GM23338 (cell line): ENCODE data around the gene ZDHHC1. TPM values are rescaled to one million over a fixed set of nuclear protein-coding genes. Genes with fewer than 3 reads are reported as not detected.

Experiments used
- ATAC-seq: fragments of 200-7000 bp; cut with Tn5 transposase; 3 replicates; pipeline ENCODE4 v1.9.1; 2020
- DNase-seq: peaks from one replicate; pipeline ENCODE4 v3.0.0-alpha.2; 2015; ENCODE audit warnings: low spot score
- H2AFZ ChIP-seq: fragments of 200-600 bp; sonication (generic); 2 replicates; pipeline ENCODE4 v1.8.0; 2016; ENCODE audit warnings: antibody characterized with exemption, mild to moderate bottlenecking, moderate library complexity
- H3F3A ChIP-seq: fragments of 200-600 bp; sonication (generic); replicated peaks from 2 replicates; pipeline ENCODE4 v1.8.0; 2017; ENCODE audit warnings: antibody characterized with exemption, mixed run types, low read depth
- H3K27ac ChIP-seq: fragments of 200-600 bp; sonication (generic); 2 replicates; pipeline ENCODE4 v1.6.1; 2016; ENCODE audit warnings: low read depth
- H3K27me3 ChIP-seq: fragments of 200-600 bp; sonication (generic); 2 replicates; pipeline ENCODE4 v1.8.0; 2016; ENCODE audit warnings: mild to moderate bottlenecking, mixed run types, moderate library complexity; ENCODE audit not compliant: insufficient read depth
- H3K36me3 ChIP-seq: fragments of 200-600 bp; sonication (generic); 2 replicates; pipeline ENCODE4 v1.8.0; 2016; ENCODE audit warnings: mild to moderate bottlenecking; ENCODE audit not compliant: insufficient read depth
- H3K4me1 ChIP-seq: fragments of 200-600 bp; sonication (generic); 2 replicates; pipeline ENCODE4 v1.8.0; 2016; ENCODE audit warnings: mild to moderate bottlenecking, moderate library complexity; ENCODE audit not compliant: insufficient read depth
- H3K4me2 ChIP-seq: fragments of 200-600 bp; sonication (generic); 2 replicates; pipeline ENCODE4 v1.7.1; 2017; ENCODE audit warnings: mixed run types
- H3K4me3 ChIP-seq: fragments of 200-600 bp; sonication (generic); 2 replicates; pipeline ENCODE4 v1.6.1; 2016; ENCODE audit warnings: mixed run types
- H3K79me2 ChIP-seq: fragments of 200-600 bp; sonication (generic); replicated peaks from 2 replicates; pipeline ENCODE4 v1.8.0; 2017; ENCODE audit warnings: mild to moderate bottlenecking; ENCODE audit not compliant: insufficient read depth
- H3K9me2 ChIP-seq: fragments of 200-600 bp; sonication (generic); 2 replicates; pipeline ENCODE4 v1.8.0; 2017; ENCODE audit not compliant: insufficient read depth
- H4K20me1 ChIP-seq: fragments of 200-600 bp; sonication (generic); replicated peaks from 2 replicates; pipeline ENCODE4 v1.8.0; 2017; ENCODE audit warnings: mild to moderate bottlenecking; ENCODE audit not compliant: insufficient read depth
- H3K27ac Mint-ChIP-seq: 2 replicates; pipeline ENCODE4 v1.8.0; 2020; ENCODE audit warnings: inconsistent platforms, mild to moderate bottlenecking, moderate library complexity, mixed read lengths
- H3K27me3 Mint-ChIP-seq: 3 replicates; pipeline ENCODE4 v1.8.0; 2022; ENCODE audit warnings: low read depth, mild to moderate bottlenecking, moderate library complexity, mixed read lengths, inconsistent platforms; ENCODE audit not compliant: insufficient read depth, poor library complexity
- H3K36me3 Mint-ChIP-seq: 3 replicates; pipeline ENCODE4 v1.8.0; 2021; ENCODE audit warnings: low read depth, mild to moderate bottlenecking, inconsistent platforms, moderate library complexity, mixed read lengths
- H3K4me1 Mint-ChIP-seq: 3 replicates; pipeline ENCODE4 v1.8.0; 2020; ENCODE audit warnings: mild to moderate bottlenecking, inconsistent platforms, mixed read lengths
- H3K4me3 Mint-ChIP-seq: 3 replicates; pipeline ENCODE4 v1.8.0; 2021; ENCODE audit warnings: moderate library complexity, mild to moderate bottlenecking, inconsistent platforms, mixed read lengths
- H3K9me3 Mint-ChIP-seq: 3 replicates; pipeline ENCODE4 v1.8.0; 2020; ENCODE audit warnings: moderate library complexity, mild to moderate bottlenecking, inconsistent platforms, mixed read lengths
- CREB1 ChIP-seq: fragments of 250-450 bp; sonication (Bioruptor Pico); IDR thresholded peaks from 2 replicates; pipeline ENCODE4 v1.5.0; 2020; ENCODE audit warnings: low read depth, mild to moderate bottlenecking, moderate library complexity
- CTCF ChIP-seq, 2 experiments: fragments of 200-600 bp in 1 of 2; sonication (generic) in 1 of 2; conservative IDR thresholded peaks; 2 replicates each; pipeline versions ENCODE4 v1.5.1 to v1.6.1; 2016 to 2017; ENCODE audit warnings: antibody characterized with exemption in 2 of 2, low read depth in 2 of 2, mild to moderate bottlenecking in 2 of 2, moderate library complexity in 1 of 2
- ETS1 ChIP-seq: IDR thresholded peaks from 2 replicates; pipeline ENCODE4 v1.6.1; 2016; ENCODE audit warnings: antibody characterized with exemption
- EZH2 ChIP-seq: fragments of 200-600 bp; sonication (generic); IDR thresholded peaks from one replicate; pipeline ENCODE4 v1.8.0; 2017; ENCODE audit warnings: antibody characterized with exemption, mild to moderate bottlenecking, low read depth; ENCODE audit not compliant: unreplicated experiment
- EZH2phosphoT487 ChIP-seq: fragments of 200-600 bp; sonication (generic); IDR thresholded peaks from one replicate; pipeline ENCODE4 v1.8.1; 2018; ENCODE audit warnings: antibody characterized with exemption; ENCODE audit not compliant: unreplicated experiment
- JUNB ChIP-seq: IDR thresholded peaks from one replicate; pipeline ENCODE4 v1.6.1; 2016; ENCODE audit warnings: antibody characterized with exemption; ENCODE audit not compliant: unreplicated experiment
- NANOG ChIP-seq: IDR thresholded peaks from 2 replicates; pipeline ENCODE4 v1.6.1; 2016; ENCODE audit warnings: antibody characterized with exemption, borderline replicate concordance
- POLR2AphosphoS5 ChIP-seq: IDR thresholded peaks from 2 replicates; pipeline ENCODE4 v1.6.1; 2016; ENCODE audit warnings: antibody characterized with exemption, low read depth
- STAT1 ChIP-seq: IDR thresholded peaks from one replicate; pipeline ENCODE4 v1.6.1; 2016; ENCODE audit warnings: antibody characterized with exemption; ENCODE audit not compliant: unreplicated experiment
- ZNF114 ChIP-seq: fragments of 250-450 bp; sonication (Bioruptor Pico); IDR thresholded peaks from 2 replicates; pipeline ENCODE4 v1.5.0; 2020; ENCODE audit warnings: mild to moderate bottlenecking, moderate library complexity
- ZNF331 ChIP-seq: fragments of 250-450 bp; sonication (Bioruptor Pico); IDR thresholded peaks from 2 replicates; pipeline ENCODE4 v1.5.0; 2020; ENCODE audit warnings: low read depth, mild to moderate bottlenecking, moderate library complexity
- ZNF462 ChIP-seq: fragments of 250-450 bp; sonication (Bioruptor Pico); IDR thresholded peaks from 2 replicates; pipeline ENCODE4 v1.5.0; 2020; ENCODE audit warnings: mild to moderate bottlenecking, moderate library complexity
- polyA plus RNA-seq: library from polyadenylated mRNA; unstranded; fragments of >200 nt; fragmentation: Nextera tagmentation; extraction: Ambion mirVana; gene quantifications from 2 replicates; pipeline ENCODE4 v1.2.1, GENCODE V29; 2016
- total RNA-seq: library from RNA; depleted of rRNA; stranded (reverse); fragments of >200 nt; shearing (Covaris generic); gene quantifications from 2 replicates; pipeline ENCODE4 v1.2.3, GENCODE V29; 2014
- TF ChIP-seq, protein P1 (sequence below): IDR thresholded peaks from one replicate; pipeline ENCODE4 v1.6.1; 2018; ENCODE audit warnings: antibody characterized with exemption; ENCODE audit not compliant: unreplicated experiment

Gene ZDHHC1
- total and polyA plus RNA-seq, 2 experiments from 2014 or later = 1.4 to 2.7 TPM

DNA sequence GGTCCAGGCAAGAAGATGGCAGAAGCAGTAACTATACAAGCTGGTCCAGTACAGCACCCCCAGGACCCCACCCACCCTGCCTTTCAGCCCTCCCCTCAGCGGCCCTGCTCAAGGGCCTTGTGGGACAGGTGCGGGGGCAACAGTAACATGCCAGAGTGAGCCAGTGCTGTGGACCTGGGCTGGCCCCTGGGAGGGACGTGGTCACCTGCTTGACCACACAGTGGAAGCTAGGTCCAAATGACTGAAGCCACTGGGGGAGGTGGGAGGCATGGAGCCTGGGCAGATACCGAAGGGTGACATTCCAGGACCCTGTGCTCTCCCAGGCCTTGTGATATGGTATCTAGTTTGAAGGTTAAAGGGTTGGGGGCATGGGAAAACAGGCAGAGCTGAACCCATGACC, 47.4 kb upstream of the ZDHHC1 start:
- no peak for DNase-seq

More for the DNA sequence above, 47.4 kb upstream of the ZDHHC1 start:
- 0 out of 2 replicates have a peak, but pooled peaks cover 2% of the 10 kb centered on the region for H3F3A ChIP-seq
- TF ChIP-seq STAT1 (no peak), EZH2phosphoT487 (no peak), CREB1 (no peak), POLR2AphosphoS5 (no peak), ZNF114 (no peak), ETS1 (no peak), EZH2 (no peak), ZNF462 (CRISPR knock-in tag) (no peak), CTCF (conservative IDR thresholded peaks at IDR 0.05; ENCODE audit: low read depth in 2 of 2) (no peak), ZNF331 (CRISPR knock-in tag) (no peak), JUNB (no peak), NANOG (no peak)
- TF ChIP-seq, protein P1, sequence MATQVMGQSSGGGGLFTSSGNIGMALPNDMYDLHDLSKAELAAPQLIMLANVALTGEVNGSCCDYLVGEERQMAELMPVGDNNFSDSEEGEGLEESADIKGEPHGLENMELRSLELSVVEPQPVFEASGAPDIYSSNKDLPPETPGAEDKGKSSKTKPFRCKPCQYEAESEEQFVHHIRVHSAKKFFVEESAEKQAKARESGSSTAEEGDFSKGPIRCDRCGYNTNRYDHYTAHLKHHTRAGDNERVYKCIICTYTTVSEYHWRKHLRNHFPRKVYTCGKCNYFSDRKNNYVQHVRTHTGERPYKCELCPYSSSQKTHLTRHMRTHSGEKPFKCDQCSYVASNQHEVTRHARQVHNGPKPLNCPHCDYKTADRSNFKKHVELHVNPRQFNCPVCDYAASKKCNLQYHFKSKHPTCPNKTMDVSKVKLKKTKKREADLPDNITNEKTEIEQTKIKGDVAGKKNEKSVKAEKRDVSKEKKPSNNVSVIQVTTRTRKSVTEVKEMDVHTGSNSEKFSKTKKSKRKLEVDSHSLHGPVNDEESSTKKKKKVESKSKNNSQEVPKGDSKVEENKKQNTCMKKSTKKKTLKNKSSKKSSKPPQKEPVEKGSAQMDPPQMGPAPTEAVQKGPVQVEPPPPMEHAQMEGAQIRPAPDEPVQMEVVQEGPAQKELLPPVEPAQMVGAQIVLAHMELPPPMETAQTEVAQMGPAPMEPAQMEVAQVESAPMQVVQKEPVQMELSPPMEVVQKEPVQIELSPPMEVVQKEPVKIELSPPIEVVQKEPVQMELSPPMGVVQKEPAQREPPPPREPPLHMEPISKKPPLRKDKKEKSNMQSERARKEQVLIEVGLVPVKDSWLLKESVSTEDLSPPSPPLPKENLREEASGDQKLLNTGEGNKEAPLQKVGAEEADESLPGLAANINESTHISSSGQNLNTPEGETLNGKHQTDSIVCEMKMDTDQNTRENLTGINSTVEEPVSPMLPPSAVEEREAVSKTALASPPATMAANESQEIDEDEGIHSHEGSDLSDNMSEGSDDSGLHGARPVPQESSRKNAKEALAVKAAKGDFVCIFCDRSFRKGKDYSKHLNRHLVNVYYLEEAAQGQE = no peak
- peaks cover 7% of the 10 kb centered on the region for H3K4me1 Mint-ChIP-seq
- H3K36me3 Mint-ChIP-seq = no peaks in the 10 kb centered on the region
- H3K27me3 ChIP-seq = no peaks in the 10 kb centered on the region
- H3K79me2 ChIP-seq = no peaks in the 10 kb centered on the region
- no peak overlapping the region for H3K4me3 ChIP-seq
- H3K4me2 ChIP-seq = no peak overlapping the region
- peaks cover 12% of the 10 kb centered on the region; the same call in 1 of the 2 replicates for H4K20me1 ChIP-seq
- H3K36me3 ChIP-seq = no peaks in the 10 kb centered on the region
- no peak overlapping the region for H3K27ac ChIP-seq
- no peak overlapping the region for H3K4me3 Mint-ChIP-seq
- H3K27ac Mint-ChIP-seq = no peak overlapping the region
- H2AFZ ChIP-seq = no peak overlapping the region
- H3K9me2 ChIP-seq = no peaks in the 10 kb centered on the region
- H3K4me1 ChIP-seq = no peaks in the 10 kb centered on the region
- no peaks in the 10 kb centered on the region for H3K9me3 Mint-ChIP-seq
- ATAC-seq = no peak
- peaks cover 3% of the 10 kb centered on the region for H3K27me3 Mint-ChIP-seq
